ENCODE measurements around the gene MRFAP1. TPM values are rescaled to one million over a fixed set of nuclear protein-coding genes. Genes with fewer than 3 reads are reported as not detected.

MRFAP1 gene
- total RNA-seq, 1 donor from 2014 or later: 178 TPM

DNA sequence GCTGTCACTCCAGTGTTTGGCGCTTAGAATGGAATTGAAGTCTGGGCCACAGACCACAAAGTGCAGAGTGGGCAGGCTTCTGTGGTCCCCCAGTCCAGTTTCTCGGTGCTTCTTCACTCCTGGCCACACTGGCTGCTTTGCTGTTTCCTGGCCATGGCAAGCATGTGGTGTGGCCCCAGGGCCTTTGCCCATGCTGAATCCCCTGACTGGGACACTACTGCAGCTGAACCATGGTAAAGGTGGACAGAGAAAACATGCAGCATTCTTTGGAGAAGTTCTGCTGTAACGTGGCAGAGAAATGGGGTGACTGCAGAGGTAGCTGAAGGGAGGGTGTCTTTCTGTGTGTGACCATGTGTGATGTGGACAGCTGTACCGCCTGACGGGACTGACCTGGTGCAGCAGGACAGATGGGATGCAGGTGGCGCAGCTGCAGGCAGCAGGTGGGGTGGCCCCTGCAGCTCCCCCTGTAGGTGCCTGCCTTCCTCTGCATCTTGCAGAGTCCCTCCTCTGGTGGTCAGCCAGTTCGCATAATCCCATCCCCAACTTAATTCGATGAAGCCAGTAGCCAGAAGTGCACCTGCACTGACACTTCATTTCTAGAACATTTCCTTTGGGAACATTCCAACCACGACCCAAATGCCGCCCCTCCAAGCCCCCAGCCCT lies 40.0 kb downstream of the MRFAP1 start:
- H3F3A ChIP-seq (ENCODE audit: low read depth): no peaks in the 10 kb centered on the region
- H2AFZ ChIP-seq (replicated peaks): no peak overlapping the region
- DNase-seq (ENCODE audit: low spot score): peak; percentile 46
- no peak overlapping the region for H3K27ac ChIP-seq
- no peaks in the 10 kb centered on the region for H3K9me3 Mint-ChIP-seq
- H3K4me3 ChIP-seq: no peak overlapping the region
- H3K4me1 ChIP-seq: peaks cover 10% of the 10 kb centered on the region
- no peak overlapping the region for H3K4me2 ChIP-seq
- peaks cover 6% of the 10 kb centered on the region for H3K27me3 Mint-ChIP-seq (ENCODE audit: insufficient read depth, low read depth)
- no peaks in the 10 kb centered on the region for H3K9me3 ChIP-seq (ENCODE audit: low read depth)
- H3K36me3 Mint-ChIP-seq: peaks cover 24% of the 10 kb centered on the region
- no peak for TF ChIP-seq EZH2 (IDR thresholded peaks at IDR 0.05)
- TF ChIP-seq, protein P1, sequence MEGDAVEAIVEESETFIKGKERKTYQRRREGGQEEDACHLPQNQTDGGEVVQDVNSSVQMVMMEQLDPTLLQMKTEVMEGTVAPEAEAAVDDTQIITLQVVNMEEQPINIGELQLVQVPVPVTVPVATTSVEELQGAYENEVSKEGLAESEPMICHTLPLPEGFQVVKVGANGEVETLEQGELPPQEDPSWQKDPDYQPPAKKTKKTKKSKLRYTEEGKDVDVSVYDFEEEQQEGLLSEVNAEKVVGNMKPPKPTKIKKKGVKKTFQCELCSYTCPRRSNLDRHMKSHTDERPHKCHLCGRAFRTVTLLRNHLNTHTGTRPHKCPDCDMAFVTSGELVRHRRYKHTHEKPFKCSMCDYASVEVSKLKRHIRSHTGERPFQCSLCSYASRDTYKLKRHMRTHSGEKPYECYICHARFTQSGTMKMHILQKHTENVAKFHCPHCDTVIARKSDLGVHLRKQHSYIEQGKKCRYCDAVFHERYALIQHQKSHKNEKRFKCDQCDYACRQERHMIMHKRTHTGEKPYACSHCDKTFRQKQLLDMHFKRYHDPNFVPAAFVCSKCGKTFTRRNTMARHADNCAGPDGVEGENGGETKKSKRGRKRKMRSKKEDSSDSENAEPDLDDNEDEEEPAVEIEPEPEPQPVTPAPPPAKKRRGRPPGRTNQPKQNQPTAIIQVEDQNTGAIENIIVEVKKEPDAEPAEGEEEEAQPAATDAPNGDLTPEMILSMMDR (IDR thresholded peaks at IDR 0.05): peak; percentile 44
- no peak overlapping the region for H3K9ac ChIP-seq
- no peaks in the 10 kb centered on the region for H3K27me3 ChIP-seq
- H3K79me2 ChIP-seq (ENCODE audit: low read depth): peaks cover 22% of the 10 kb centered on the region
- H4K20me1 ChIP-seq (ENCODE audit: low read depth): peaks cover 18% of the 10 kb centered on the region
- H3K27ac Mint-ChIP-seq: no peak overlapping the region
- peaks cover 4% of the 10 kb centered on the region for H3K36me3 ChIP-seq
- peaks cover 23% of the 10 kb centered on the region for H3K4me1 Mint-ChIP-seq
- H3K4me3 Mint-ChIP-seq: peak overlapping the region; percentile 30

DNA sequence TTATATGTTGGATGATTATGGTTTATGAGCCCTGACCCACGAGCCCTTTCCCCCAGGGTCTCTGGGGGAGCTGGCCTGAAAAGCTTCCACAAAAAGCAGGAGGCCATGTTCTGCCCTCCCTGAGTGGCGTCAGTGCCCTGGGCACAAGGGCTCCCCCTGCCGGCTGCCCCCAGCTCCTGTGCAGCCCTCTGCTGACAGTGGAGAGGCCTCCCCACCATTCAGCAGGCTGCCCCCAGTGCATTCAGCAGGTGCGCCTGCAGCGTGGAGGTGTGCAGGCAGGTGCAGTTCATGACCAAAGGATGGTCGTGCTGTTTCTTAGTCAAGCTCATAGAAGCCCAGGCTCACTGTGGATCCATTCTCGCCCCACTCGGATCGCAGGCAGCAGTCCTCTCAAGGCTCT lies 40.7 kb downstream of the MRFAP1 start:
- Mint-ChIP-seq H3K4me3 (no peak overlapping the region), H3K4me1 (peaks cover 16% of the 10 kb centered on the region), H3K27me3 (ENCODE audit: insufficient read depth, low read depth) (peaks cover 6% of the 10 kb centered on the region), H3K36me3 (peaks cover 18% of the 10 kb centered on the region), H3K27ac (no peak overlapping the region), H3K9me3 (no peaks in the 10 kb centered on the region)
- Histone ChIP-seq H3K4me3 (no peak overlapping the region), H3K27me3 (no peaks in the 10 kb centered on the region), H3K4me2 (no peak overlapping the region), H4K20me1 (ENCODE audit: low read depth) (peaks cover 11% of the 10 kb centered on the region), H3K4me1 (peaks cover 4% of the 10 kb centered on the region), H3K9ac (no peak overlapping the region), H2AFZ (replicated peaks) (no peak overlapping the region), H3K36me3 (no peaks in the 10 kb centered on the region), H3K9me3 (ENCODE audit: low read depth) (no peaks in the 10 kb centered on the region), H3F3A (ENCODE audit: low read depth) (no peaks in the 10 kb centered on the region), H3K79me2 (ENCODE audit: low read depth) (peaks cover 15% of the 10 kb centered on the region), H3K27ac (no peak overlapping the region)
- DNase-seq (ENCODE audit: low spot score): no peak
- TF ChIP-seq, protein P1 (IDR thresholded peaks at IDR 0.05): no peak
- no peak for TF ChIP-seq EZH2phosphoT487 (IDR thresholded peaks at IDR 0.05)
- no peak for TF ChIP-seq EZH2 (IDR thresholded peaks at IDR 0.05)

DNA sequence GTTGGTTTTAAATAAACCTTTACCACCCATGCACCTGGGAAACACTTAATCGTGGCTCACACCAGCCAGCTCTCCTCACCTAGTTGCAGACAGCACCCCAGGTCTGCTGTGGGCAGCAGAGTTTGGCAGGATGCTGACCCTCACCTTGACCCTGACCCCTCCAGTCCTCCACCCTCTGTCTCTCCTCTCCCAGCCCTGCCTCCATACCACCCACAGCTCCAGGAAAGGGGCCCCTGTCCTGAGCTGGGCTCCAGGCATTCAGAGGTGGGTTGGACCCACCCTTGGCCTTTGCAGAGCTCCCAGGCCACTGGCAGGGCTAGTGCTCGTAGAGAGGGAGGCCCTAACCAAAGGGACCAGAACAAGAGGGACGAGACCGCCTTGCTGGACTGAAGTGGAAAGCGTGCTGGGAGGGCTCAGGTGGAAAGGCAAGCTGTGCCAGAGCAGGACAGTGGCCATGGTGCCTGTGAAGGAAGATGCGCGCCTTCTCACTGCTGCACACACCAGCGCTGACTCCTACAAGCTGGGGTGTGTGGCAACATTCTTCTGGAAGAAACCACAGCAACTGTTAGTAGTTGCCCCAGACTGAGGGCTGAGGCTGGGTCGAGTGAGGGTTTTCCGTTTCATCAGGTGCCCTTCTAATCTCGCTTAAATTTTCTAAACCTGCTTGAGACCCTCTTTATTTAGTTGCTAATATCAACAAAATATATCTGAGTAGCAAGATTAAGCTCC lies 42.5 kb downstream of the MRFAP1 start:
- Mint-ChIP-seq H3K9me3 (peaks cover 9% of the 10 kb centered on the region), H3K36me3 (peaks cover 7% of the 10 kb centered on the region), H3K27me3 (ENCODE audit: insufficient read depth, low read depth) (peaks cover 9% of the 10 kb centered on the region), H3K4me1 (peaks cover 5% of the 10 kb centered on the region), H3K4me3 (no peak overlapping the region), H3K27ac (peak overlapping the region; percentile 25)
- Histone ChIP-seq H3K27me3 (no peaks in the 10 kb centered on the region), H3K9me3 (ENCODE audit: low read depth) (no peaks in the 10 kb centered on the region), H4K20me1 (ENCODE audit: low read depth) (no peaks in the 10 kb centered on the region), H3K4me2 (no peak overlapping the region), H3K79me2 (ENCODE audit: low read depth) (no peaks in the 10 kb centered on the region), H2AFZ (replicated peaks) (no peak overlapping the region), H3K9ac (no peak overlapping the region), H3K36me3 (no peaks in the 10 kb centered on the region), H3K4me1 (no peaks in the 10 kb centered on the region), H3F3A (ENCODE audit: low read depth) (no peaks in the 10 kb centered on the region), H3K4me3 (no peak overlapping the region), H3K27ac (no peak overlapping the region)
- DNase-seq (ENCODE audit: low spot score): no peak
- TF ChIP-seq EZH2phosphoT487 (IDR thresholded peaks at IDR 0.05): no peak
- TF ChIP-seq, protein P1 (IDR thresholded peaks at IDR 0.05): no peak
- no peak for TF ChIP-seq EZH2 (IDR thresholded peaks at IDR 0.05)

Data from neural progenitor cell (in vitro differentiated cells).